Mesendoderm (in vitro differentiated cells): ENCODE measurements around the gene IGFBP4.

Experiments
- DNase-seq: peaks from one replicate; pipeline ENCODE4 v3.0.0; 2013
- H2AK5ac ChIP-seq: 2 replicates; pipeline ENCODE4 v1.6.1; 2013; ENCODE audit warnings: low read length, inconsistent platforms
- H2BK120ac ChIP-seq: 2 replicates; pipeline ENCODE4 v1.6.1; 2013; ENCODE audit warnings: low read depth, mild to moderate bottlenecking, low read length, moderate library complexity, mixed read lengths
- H2BK15ac ChIP-seq: replicated peaks from 2 replicates; pipeline ENCODE4 v1.6.1; 2013; ENCODE audit warnings: low read depth, mild to moderate bottlenecking, moderate library complexity
- H2BK5ac ChIP-seq: 2 replicates; pipeline ENCODE4 v1.6.1; 2013; ENCODE audit warnings: low read length, inconsistent platforms
- H3K18ac ChIP-seq: 2 replicates; pipeline ENCODE4 v1.6.1; 2013; ENCODE audit warnings: mild to moderate bottlenecking, low read length, mixed read lengths
- H3K23ac ChIP-seq: one replicate; pipeline ENCODE4 v1.6.1; 2013; ENCODE audit warnings: low read length
- H3K27ac ChIP-seq: 2 replicates; pipeline ENCODE4 v1.5.1; 2013; ENCODE audit warnings: low read depth, mild to moderate bottlenecking, inconsistent platforms, low read length, moderate library complexity
- H3K27me3 ChIP-seq: 2 replicates; pipeline ENCODE4 v1.6.1; 2013; ENCODE audit warnings: low read length, control low read depth, mild to moderate bottlenecking, inconsistent platforms; ENCODE audit not compliant: insufficient read depth, poor library complexity
- H3K36me3 ChIP-seq: 2 replicates; pipeline ENCODE4 v1.6.1; 2013; ENCODE audit warnings: low read length, inconsistent platforms; ENCODE audit not compliant: control insufficient read depth, insufficient read depth
- H3K4ac ChIP-seq: one replicate; pipeline ENCODE4 v1.6.1; 2013; ENCODE audit warnings: low read depth, mild to moderate bottlenecking, low read length, moderate library complexity
- H3K4me1 ChIP-seq: 2 replicates; pipeline ENCODE4 v1.6.1; 2013; ENCODE audit warnings: low read depth, low read length, inconsistent platforms; ENCODE audit not compliant: control insufficient read depth
- H3K4me2 ChIP-seq: 2 replicates; pipeline ENCODE4 v1.6.1; 2013; ENCODE audit warnings: low read length
- H3K4me3 ChIP-seq: 2 replicates; pipeline ENCODE4 v1.5.1; 2013; ENCODE audit warnings: mild to moderate bottlenecking, low read length
- H3K56ac ChIP-seq: one replicate; pipeline ENCODE4 v1.6.1; 2013; ENCODE audit warnings: low read length
- H3K79me1 ChIP-seq: 2 replicates; pipeline ENCODE4 v1.6.1; 2013; ENCODE audit warnings: low read length, inconsistent platforms
- H3K79me2 ChIP-seq: 2 replicates; pipeline ENCODE4 v1.6.1; 2013; ENCODE audit warnings: mild to moderate bottlenecking, low read length; ENCODE audit not compliant: control insufficient read depth, insufficient read depth
- H3K9ac ChIP-seq: 2 replicates; pipeline ENCODE4 v1.6.1; 2013; ENCODE audit warnings: low read length, inconsistent platforms
- H4K5ac ChIP-seq: one replicate; pipeline ENCODE4 v1.6.1; 2013; ENCODE audit warnings: low read length
- H4K8ac ChIP-seq: one replicate; pipeline ENCODE4 v1.6.1; 2013; ENCODE audit warnings: low read depth, mild to moderate bottlenecking, control low read depth, low read length, moderate library complexity
- WGBS: extraction: QIAGEN DNeasy Blood & Tissue Kit; methylation state at CpG from one replicate; pipeline ENCODE4 v1.1.7; 2013; ENCODE audit warnings: low lambda C conversion rate, missing lambda C conversion rate; ENCODE audit not compliant: insufficient coverage; ENCODE audit errors: extremely low coverage; 5-methylcytosine and 5-hydroxymethylcytosine counted together

The IGFBP4 gene

DNA sequence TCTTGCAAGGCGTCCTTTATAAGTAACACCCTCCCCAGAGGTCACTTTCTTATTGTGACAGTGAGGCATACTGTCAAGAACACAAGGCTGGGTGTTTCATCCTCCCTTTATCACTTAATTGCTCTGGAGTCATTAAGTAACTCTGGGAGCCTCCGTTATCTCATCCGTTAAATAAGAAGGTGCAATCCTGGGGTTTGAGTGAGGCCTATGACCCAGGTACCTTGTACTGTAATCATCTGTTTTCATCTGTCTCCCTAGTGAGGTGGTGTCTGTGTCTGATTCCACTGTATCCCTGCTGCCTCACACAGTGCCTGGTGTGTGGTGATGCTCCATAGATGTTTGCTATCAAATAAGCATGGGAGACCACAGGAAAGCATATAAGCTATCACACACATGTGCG lies 40.4 kb downstream of the IGFBP4 start:
- Histone ChIP-seq H3K4me3 (no peak overlapping the region), H3K56ac (peak overlapping the region; percentile 45), H3K9ac (no peak overlapping the region), H2BK5ac (peak overlapping the region; percentile 16), H3K18ac (peak overlapping the region; percentile 22), H3K4me1 (peaks cover 28% of the 10 kb centered on the region), H3K4ac (no peak overlapping the region), H3K27ac (peak overlapping the region; percentile 19), H4K8ac (no peak overlapping the region), H3K4me2 (no peak overlapping the region), H2AK5ac (no peak overlapping the region), H3K36me3 (no peaks in the 10 kb centered on the region), H2BK120ac (no peak overlapping the region), H4K5ac (no peak overlapping the region), H2BK15ac (no peak overlapping the region), H3K27me3 (no peaks in the 10 kb centered on the region), H3K23ac (no peak overlapping the region), H3K79me2 (no peaks in the 10 kb centered on the region), H3K79me1 (no peaks in the 10 kb centered on the region)
- peak; percentile 96 for DNase-seq
- WGBS = no CpG with 5 or more reads among the region's 4 CpGs

DNA sequence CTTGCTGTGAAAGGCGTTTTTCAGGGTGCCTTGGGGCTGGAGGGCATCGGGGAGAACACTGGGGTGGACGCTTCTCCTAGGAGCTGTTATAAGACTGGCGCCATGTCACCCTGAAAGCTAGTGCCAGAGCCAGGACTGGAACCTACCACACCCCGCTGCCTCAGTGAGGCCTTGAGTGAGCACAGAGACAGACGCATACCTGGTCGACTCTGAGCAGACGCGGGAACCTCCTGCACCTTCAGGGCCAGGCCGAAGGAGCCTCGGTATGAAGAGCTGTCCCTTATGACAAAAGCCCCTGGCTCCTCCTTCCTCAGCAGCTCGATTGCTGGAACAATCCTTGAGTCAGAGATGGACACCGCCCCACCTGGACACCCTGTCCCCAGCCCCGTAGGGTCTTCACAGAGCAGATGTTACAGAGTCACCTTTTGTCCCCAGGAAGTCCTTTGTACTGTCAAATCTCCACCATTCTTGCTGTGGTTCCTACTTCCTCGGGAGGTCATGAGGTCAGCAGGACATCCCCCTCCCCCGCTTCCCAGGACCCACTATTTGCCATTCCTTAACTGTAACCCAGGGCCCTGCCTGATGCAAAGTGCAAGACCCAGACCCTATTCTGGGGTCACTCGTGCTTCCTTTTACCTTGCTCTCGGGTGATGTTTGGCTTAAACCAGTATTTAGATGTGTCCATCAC lies 41.2 kb downstream of the IGFBP4 start:
- Histone ChIP-seq H2AK5ac (peak overlapping the region; percentile 94), H3K27ac (peak overlapping the region; percentile 21), H2BK120ac (peak overlapping the region; percentile 48), H3K36me3 (no peaks in the 10 kb centered on the region), H3K79me1 (no peaks in the 10 kb centered on the region), H3K4me3 (no peak overlapping the region), H3K27me3 (no peaks in the 10 kb centered on the region), H4K8ac (no peak overlapping the region), H3K9ac (peak overlapping the region; percentile 61), H3K18ac (peak overlapping the region; percentile 22), H3K4me2 (no peak overlapping the region), H3K4ac (peak overlapping the region; percentile 7), H3K56ac (peak overlapping the region; percentile 86), H2BK5ac (peak overlapping the region; percentile 94), H4K5ac (no peak overlapping the region), H3K4me1 (peaks cover 28% of the 10 kb centered on the region), H2BK15ac (peak overlapping the region; percentile 23), H3K79me2 (no peaks in the 10 kb centered on the region), H3K23ac (peak overlapping the region; percentile 56)
- no CpG with 5 or more reads among the region's 18 CpGs for WGBS
- no peak for DNase-seq

DNA sequence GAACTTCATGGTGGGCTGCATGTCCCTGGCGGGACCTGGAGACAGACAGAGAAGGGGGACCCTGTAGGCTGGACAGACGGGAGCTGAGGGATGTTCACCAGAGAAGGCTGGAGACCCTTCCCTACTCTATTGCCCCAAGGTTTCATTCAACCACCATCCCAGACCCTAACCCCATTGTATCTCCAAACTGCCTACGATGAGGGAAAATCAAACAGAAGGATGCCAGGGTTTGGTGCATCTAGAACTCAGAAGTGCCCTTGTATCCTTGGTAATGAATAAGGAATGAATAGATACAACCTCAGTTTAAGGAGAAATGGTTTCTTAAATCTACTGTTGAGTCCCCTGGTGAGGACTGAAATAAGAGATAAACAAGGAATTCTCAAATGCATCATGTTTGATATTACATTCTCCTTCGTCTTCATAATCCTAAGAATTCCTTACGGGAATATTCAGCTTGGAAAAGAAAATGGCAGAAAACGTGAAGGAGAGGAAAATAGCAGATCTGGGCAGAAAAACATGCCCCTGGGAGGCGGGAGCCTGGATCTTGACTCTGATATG lies 41.8 kb downstream of the IGFBP4 start:
- no peak overlapping the region for H3K27ac ChIP-seq
- no peak overlapping the region for H3K4me3 ChIP-seq
- peak overlapping the region; percentile 23 for H2BK15ac ChIP-seq
- H3K4ac ChIP-seq = no peak overlapping the region
- peak overlapping the region; percentile 7 for H2AK5ac ChIP-seq
- WGBS = no CpG with 5 or more reads among the region's 7 CpGs
- H3K4me2 ChIP-seq = no peak overlapping the region
- peak overlapping the region; percentile 86 for H3K56ac ChIP-seq
- H3K18ac ChIP-seq = no peak overlapping the region
- H3K27me3 ChIP-seq = no peaks in the 10 kb centered on the region
- no peaks in the 10 kb centered on the region for H3K79me2 ChIP-seq
- no peak overlapping the region for H4K8ac ChIP-seq
- peaks cover 30% of the 10 kb centered on the region for H3K4me1 ChIP-seq
- H3K79me1 ChIP-seq = no peaks in the 10 kb centered on the region
- H2BK5ac ChIP-seq = no peak overlapping the region
- H2BK120ac ChIP-seq = no peak overlapping the region
- no peak overlapping the region for H3K9ac ChIP-seq
- no peaks in the 10 kb centered on the region for H3K36me3 ChIP-seq
- no peak overlapping the region for H4K5ac ChIP-seq
- DNase-seq = no peak
- no peak overlapping the region for H3K23ac ChIP-seq

DNA sequence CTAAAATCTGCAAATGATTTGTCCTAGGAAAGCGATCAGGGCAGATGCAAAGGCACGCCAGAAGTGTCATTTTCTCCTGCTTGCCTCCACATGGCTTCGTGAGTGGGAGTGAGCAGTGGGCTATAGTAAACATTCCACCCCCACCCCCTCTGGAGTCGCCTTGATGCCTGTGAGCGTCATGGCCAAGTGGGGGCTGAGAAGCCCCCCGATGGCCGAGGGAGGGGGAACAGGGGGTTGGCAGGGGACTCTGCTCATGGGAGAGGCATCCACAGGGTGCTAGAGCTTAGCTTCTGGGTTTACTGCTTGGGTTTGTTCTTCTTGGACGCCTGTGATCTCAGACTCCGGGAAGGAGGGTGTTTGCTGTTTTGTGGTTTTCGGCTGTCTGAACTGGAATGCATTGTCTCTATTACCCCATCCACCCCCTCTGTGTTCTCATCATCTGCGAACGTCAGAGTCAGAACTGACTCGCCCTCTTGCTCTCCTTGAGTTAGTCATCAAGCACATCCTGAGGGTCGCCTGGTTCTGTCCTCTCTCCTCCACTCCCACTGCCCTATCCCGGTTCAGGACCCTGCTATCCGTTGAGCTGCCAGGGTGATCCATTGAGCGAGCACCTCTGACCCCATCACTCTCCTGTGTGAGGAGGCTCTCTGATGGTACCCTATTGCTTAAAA lies 42.7 kb downstream of the IGFBP4 start:
- peak; percentile 80 for DNase-seq
- Histone ChIP-seq H3K4me3 (no peak overlapping the region), H3K23ac (no peak overlapping the region)

DNA sequence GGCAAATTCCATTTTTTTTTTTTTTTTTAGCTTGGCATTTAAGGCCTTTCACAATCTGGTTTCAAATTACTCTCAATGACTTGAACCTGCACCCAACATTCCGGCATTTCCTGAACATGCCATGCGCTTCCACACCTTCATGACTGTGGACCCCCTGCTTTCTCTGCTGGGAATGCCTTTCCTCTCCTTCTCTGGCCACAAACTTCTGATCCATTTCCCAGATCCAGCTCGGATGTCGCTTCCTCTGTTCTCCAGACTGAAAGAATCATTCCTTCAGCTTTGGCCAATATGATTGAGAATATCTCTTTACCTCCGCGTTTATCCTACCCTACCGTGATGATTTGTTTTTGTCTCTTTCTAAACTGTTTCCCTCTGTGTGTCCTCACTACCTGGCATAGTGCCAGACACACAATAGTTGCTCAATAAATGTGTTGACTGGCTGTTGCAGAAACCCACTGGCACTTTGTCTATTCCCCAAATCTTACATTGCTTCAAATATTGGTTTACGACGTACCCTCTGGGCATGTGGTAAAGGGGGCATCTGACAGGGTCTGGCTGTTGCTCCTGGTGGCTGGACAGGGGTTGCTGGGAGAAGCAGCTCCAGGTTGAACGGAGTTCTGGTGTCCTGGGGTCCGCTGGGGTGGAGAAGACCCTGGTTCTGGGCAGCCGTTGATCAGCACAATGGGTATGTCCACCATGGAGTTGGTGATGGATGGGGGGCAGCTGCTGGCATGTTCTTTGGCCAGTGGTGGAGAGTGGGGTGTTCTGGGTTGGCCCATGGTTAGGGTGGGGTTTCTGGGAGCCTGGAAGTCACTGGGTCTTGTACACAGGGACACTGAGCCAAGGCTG lies 43.5 kb downstream of the IGFBP4 start:
- Histone ChIP-seq H3K79me2 (no peaks in the 10 kb centered on the region), H3K23ac (no peak overlapping the region), H4K5ac (no peak overlapping the region), H2BK15ac (no peak overlapping the region), H2BK120ac (no peak overlapping the region), H2AK5ac (no peak overlapping the region), H3K27ac (no peak overlapping the region), H3K4me3 (no peak overlapping the region), H4K8ac (no peak overlapping the region), H3K79me1 (no peaks in the 10 kb centered on the region), H2BK5ac (no peak overlapping the region), H3K4me2 (no peak overlapping the region), H3K4me1 (peaks cover 33% of the 10 kb centered on the region), H3K27me3 (no peaks in the 10 kb centered on the region), H3K18ac (no peak overlapping the region), H3K4ac (no peak overlapping the region), H3K36me3 (no peaks in the 10 kb centered on the region), H3K9ac (no peak overlapping the region), H3K56ac (no peak overlapping the region)
- no CpG with 5 or more reads among the region's 12 CpGs for WGBS
- no peak for DNase-seq

More for the DNA sequence above, 42.7 kb downstream of the IGFBP4 start:
- Histone ChIP-seq H2BK15ac (no peak overlapping the region), H2BK5ac (no peak overlapping the region), H3K4me2 (no peak overlapping the region), H3K79me1 (no peaks in the 10 kb centered on the region), H3K36me3 (no peaks in the 10 kb centered on the region), H2BK120ac (no peak overlapping the region), H3K27me3 (no peaks in the 10 kb centered on the region), H4K5ac (no peak overlapping the region), H3K27ac (peak overlapping the region; percentile 8), H4K8ac (no peak overlapping the region), H3K56ac (peak overlapping the region; percentile 53), H2AK5ac (peak overlapping the region; percentile 71), H3K4me1 (peaks cover 30% of the 10 kb centered on the region), H3K4ac (no peak overlapping the region), H3K79me2 (no peaks in the 10 kb centered on the region), H3K18ac (peak overlapping the region; percentile 16), H3K9ac (no peak overlapping the region)
- WGBS = no CpG with 5 or more reads among the region's 17 CpGs
